ENCODE measurements around the gene DCHS2. TPM values are rescaled to one million over a fixed set of nuclear protein-coding genes. Genes with fewer than 3 reads are reported as not detected.

DCHS2 gene
- total RNA-seq, 2 experiments from 2014 or later = not detected

DNA sequence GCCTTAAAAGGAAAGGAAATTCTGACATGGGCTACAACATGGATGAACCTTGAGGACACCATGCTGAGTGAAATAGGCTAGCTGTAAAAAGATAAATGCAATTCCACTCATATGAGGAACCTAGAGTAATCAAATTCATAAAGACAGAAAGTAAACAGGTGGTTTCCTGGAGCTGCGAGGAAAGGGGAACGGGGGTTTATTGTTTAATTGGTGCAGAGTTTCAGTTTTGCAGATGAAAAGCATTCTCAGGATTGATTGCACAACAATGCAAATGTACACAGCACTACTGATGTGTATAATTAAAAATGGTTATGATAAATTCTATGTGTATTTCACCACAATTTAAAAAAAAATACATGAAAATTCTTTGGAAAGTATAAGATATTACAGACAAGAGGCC lies 34.6 kb upstream of the DCHS2 start:
- CTCF ChIA-PET (ENCODE audit: unreplicated experiment) = no interaction called here
- Histone ChIP-seq H2AFZ (ENCODE audit: low read length) (peak overlapping the region; percentile 43; the same call in 1 of the 2 replicates), H3K9me2 (ENCODE audit: insufficient read depth, low read length) (no peaks in the 10 kb centered on the region), H4K20me1 (ENCODE audit: insufficient read depth, low read length) (no peaks in the 10 kb centered on the region), H3K4me1 (ENCODE audit: insufficient read depth, low read length, poor library complexity, severe bottlenecking) (peaks cover 32% of the 10 kb centered on the region), H3K4me3 (ENCODE audit: low read depth, low read length, poor library complexity, severe bottlenecking) (peak overlapping the region; percentile 23), H3K36me3 (ENCODE audit: insufficient read depth, low read length) (no peaks in the 10 kb centered on the region), H3K4me2 (ENCODE audit: low read length) (peak overlapping the region; percentile 61), H3K9me3 (ENCODE audit: low read length) (no peaks in the 10 kb centered on the region), H3K79me2 (ENCODE audit: insufficient read depth, low read depth, low read length) (no peaks in the 10 kb centered on the region), H3K27ac (ENCODE audit: low read depth, low read length, poor library complexity, severe bottlenecking) (peak overlapping the region; percentile 56)
- peak; percentile 61 for DNase-seq (ENCODE audit: low spot score)
- no peak for TF ChIP-seq EZH2phosphoT487 (IDR thresholded peaks at IDR 0.05; ENCODE audit: borderline replicate concordance, low read depth, low read length)
- TF ChIP-seq, protein P1, sequence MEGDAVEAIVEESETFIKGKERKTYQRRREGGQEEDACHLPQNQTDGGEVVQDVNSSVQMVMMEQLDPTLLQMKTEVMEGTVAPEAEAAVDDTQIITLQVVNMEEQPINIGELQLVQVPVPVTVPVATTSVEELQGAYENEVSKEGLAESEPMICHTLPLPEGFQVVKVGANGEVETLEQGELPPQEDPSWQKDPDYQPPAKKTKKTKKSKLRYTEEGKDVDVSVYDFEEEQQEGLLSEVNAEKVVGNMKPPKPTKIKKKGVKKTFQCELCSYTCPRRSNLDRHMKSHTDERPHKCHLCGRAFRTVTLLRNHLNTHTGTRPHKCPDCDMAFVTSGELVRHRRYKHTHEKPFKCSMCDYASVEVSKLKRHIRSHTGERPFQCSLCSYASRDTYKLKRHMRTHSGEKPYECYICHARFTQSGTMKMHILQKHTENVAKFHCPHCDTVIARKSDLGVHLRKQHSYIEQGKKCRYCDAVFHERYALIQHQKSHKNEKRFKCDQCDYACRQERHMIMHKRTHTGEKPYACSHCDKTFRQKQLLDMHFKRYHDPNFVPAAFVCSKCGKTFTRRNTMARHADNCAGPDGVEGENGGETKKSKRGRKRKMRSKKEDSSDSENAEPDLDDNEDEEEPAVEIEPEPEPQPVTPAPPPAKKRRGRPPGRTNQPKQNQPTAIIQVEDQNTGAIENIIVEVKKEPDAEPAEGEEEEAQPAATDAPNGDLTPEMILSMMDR (conservative IDR thresholded peaks at IDR 0.05; ENCODE audit: low read length) = no peak
- POLR2A ChIA-PET = interaction anchor here (10.6 kb wide), 1 partner anchor 23 kb away, joined by 76 read pairs; the partner anchor contains the start of gene PLRG1
- intact Hi-C loops (cut with micrococcal nuclease; ENCODE audit: unreplicated experiment) = no loop called here
- BruUV-seq (replicated peaks) = no TSS peak

DNA sequence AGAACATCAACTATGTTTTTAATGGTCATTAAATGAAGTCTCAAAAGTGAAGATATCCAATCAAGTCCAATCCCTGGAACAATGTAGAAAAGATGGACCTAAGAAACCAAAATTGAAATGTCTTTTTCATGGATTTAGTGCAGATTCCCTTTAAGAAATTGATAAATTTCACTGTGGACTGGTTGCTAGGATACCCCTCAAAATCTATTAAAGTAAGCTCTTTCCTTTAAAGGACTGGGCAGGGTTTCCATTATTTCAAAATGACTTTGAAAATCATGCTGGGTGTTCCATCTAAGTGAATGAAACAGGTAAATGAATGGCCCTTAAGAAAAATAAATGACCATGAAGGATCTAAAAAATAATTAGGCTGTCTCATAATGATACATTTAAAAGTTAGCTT lies 30.0 kb upstream of the DCHS2 start:
- DNase-seq (ENCODE audit: low spot score) = no peak
- intact Hi-C loops (cut with micrococcal nuclease; ENCODE audit: unreplicated experiment) = no loop called here
- no TSS peak for BruUV-seq (replicated peaks)
- Histone ChIP-seq H4K20me1 (ENCODE audit: insufficient read depth, low read length) (no peaks in the 10 kb centered on the region), H3K9me3 (ENCODE audit: low read length) (no peaks in the 10 kb centered on the region), H3K36me3 (ENCODE audit: insufficient read depth, low read length) (no peaks in the 10 kb centered on the region), H3K4me2 (ENCODE audit: low read length) (no peak overlapping the region), H3K27ac (ENCODE audit: low read depth, low read length, poor library complexity, severe bottlenecking) (no peak overlapping the region), H3K9me2 (ENCODE audit: insufficient read depth, low read length) (no peaks in the 10 kb centered on the region), H3K4me3 (ENCODE audit: low read depth, low read length, poor library complexity, severe bottlenecking) (no peak overlapping the region), H3K79me2 (ENCODE audit: insufficient read depth, low read depth, low read length) (no peaks in the 10 kb centered on the region), H2AFZ (ENCODE audit: low read length) (no peak overlapping the region), H3K4me1 (ENCODE audit: insufficient read depth, low read length, poor library complexity, severe bottlenecking) (peaks cover 16% of the 10 kb centered on the region)
- TF ChIP-seq, protein P1 (conservative IDR thresholded peaks at IDR 0.05; ENCODE audit: low read length) = no peak
- no peak for TF ChIP-seq EZH2phosphoT487 (IDR thresholded peaks at IDR 0.05; ENCODE audit: borderline replicate concordance, low read depth, low read length)
- ChIA-PET POLR2A (no interaction called here), CTCF (ENCODE audit: unreplicated experiment) (no interaction called here)

DNA sequence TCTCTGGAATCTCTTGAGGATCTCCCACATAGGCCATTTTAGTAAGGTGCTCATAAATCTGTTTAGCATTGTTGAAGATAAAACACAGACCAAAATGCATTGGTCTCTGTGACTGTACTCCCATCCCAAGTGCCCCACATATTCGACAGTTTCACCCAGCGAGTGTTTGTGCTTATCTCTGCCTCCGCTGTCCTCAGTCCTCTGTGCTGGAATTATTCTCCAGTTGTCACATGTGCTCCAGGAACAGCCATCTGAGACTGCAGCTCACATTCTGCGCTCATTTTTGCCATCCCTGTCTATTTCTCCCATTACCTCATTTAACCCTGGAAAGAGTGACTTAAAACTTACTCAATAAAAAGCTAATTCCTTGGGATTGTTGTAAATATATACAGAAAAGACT lies 27.6 kb upstream of the DCHS2 start:
- no peak overlapping the region for H3K4me3 ChIP-seq (ENCODE audit: low read depth, low read length, poor library complexity, severe bottlenecking)
- H3K9me2 ChIP-seq (ENCODE audit: insufficient read depth, low read length) = no peaks in the 10 kb centered on the region
- intact Hi-C loops (cut with micrococcal nuclease; ENCODE audit: unreplicated experiment) = no loop called here
- H3K36me3 ChIP-seq (ENCODE audit: insufficient read depth, low read length) = no peaks in the 10 kb centered on the region
- no peak overlapping the region for H3K27ac ChIP-seq (ENCODE audit: low read depth, low read length, poor library complexity, severe bottlenecking)
- H3K79me2 ChIP-seq (ENCODE audit: insufficient read depth, low read depth, low read length) = no peaks in the 10 kb centered on the region
- no peak for DNase-seq (ENCODE audit: low spot score)
- CTCF ChIA-PET (ENCODE audit: unreplicated experiment) = no interaction called here
- H4K20me1 ChIP-seq (ENCODE audit: insufficient read depth, low read length) = no peaks in the 10 kb centered on the region
- no peak overlapping the region for H3K4me2 ChIP-seq (ENCODE audit: low read length)
- H3K9me3 ChIP-seq (ENCODE audit: low read length) = no peaks in the 10 kb centered on the region; the same call in 1 of the 2 replicates
- POLR2A ChIA-PET = interaction anchor here (1.0 to 2.2 kb wide), 2 partner anchors 12 to 13 kb away, joined by 3 to 6 read pairs; no protein-coding TSS in a partner anchor
- no peaks in the 10 kb centered on the region for H3K4me1 ChIP-seq (ENCODE audit: insufficient read depth, low read length, poor library complexity, severe bottlenecking)
- TF ChIP-seq, protein P1 (conservative IDR thresholded peaks at IDR 0.05; ENCODE audit: low read length) = no peak
- TF ChIP-seq EZH2phosphoT487 (IDR thresholded peaks at IDR 0.05; ENCODE audit: borderline replicate concordance, low read depth, low read length) = no peak
- no peak overlapping the region for H2AFZ ChIP-seq (ENCODE audit: low read length)
- BruUV-seq (replicated peaks) = no TSS peak

Measured in OCI-LY7 (cell line).